GM21737 (cell line): Measurements from ENCODE around the gene KIFC3.
"Not testable (repeated sequence)": the region's sequence is repeated elsewhere in the genome, so short reads cannot be mapped to it uniquely, and the experiment has no call there.

Experiments used
- ATAC-seq: cut with Tn5 transposase; IDR thresholded peaks from one replicate; pipeline ENCODE4 v1.9.1; 2021; ENCODE audit warnings: mild to moderate bottlenecking, moderate library complexity; ENCODE audit not compliant: unreplicated experiment

The KIFC3 gene

GRCh38 chr16:57807252-57807967 lies 5.1 kb upstream of the KIFC3 start:
- ATAC-seq = no peak

- ATAC-seq = no peak
Measured at GRCh38 chr16:57805176-57805575, 2.9 kb upstream of the KIFC3 start.

- ATAC-seq = no peak
Measured at GRCh38 chr16:57804111-57804837, 2.0 kb upstream of the KIFC3 start.

GRCh38 chr16:57803134-57803990 lies 1.1 kb upstream of the KIFC3 start:
- no peak for ATAC-seq

GRCh38 chr16:57801809-57802340 lies 416 bp downstream of the KIFC3 start:
- ATAC-seq = no peak

GRCh38 chr16:57801098-57801808 lies 1.0 kb downstream of the KIFC3 start:
- no peak for ATAC-seq

- no peak for ATAC-seq
Measured at GRCh38 chr16:57800200-57801097, 1.8 kb downstream of the KIFC3 start.

- ATAC-seq = no peak
Measured at GRCh38 chr16:57799600-57800199, 2.6 kb downstream of the KIFC3 start.

- no peak for ATAC-seq
Measured at GRCh38 chr16:57798953-57799599, 3.2 kb downstream of the KIFC3 start.

GRCh38 chr16:57798267-57798810 lies 4.0 kb downstream of the KIFC3 start:
- no peak for ATAC-seq

GRCh38 chr16:57797526-57798266 lies 4.6 kb downstream of the KIFC3 start:
- ATAC-seq = no peak

GRCh38 chr16:57797216-57797525 lies 5.1 kb downstream of the KIFC3 start:
- no peak for ATAC-seq

GRCh38 chr16:57796014-57796413 lies 6.3 kb downstream of the KIFC3 start:
- ATAC-seq = not testable (repeated sequence)

- ATAC-seq = no peak
Measured at GRCh38 chr16:57795431-57795878, 6.8 kb downstream of the KIFC3 start.

- ATAC-seq = no peak
Measured at GRCh38 chr16:57794849-57795430, 7.4 kb downstream of the KIFC3 start.

GRCh38 chr16:57791893-57792461 lies 10.3 kb downstream of the KIFC3 start:
- no peak for ATAC-seq
